DMS79 treated with DMSO at 0.1 percent for 48 hours (cell line): ENCODE results near the gene TBC1D4.
"Not testable (repeated sequence)": the region's sequence is repeated elsewhere in the genome, so short reads cannot be mapped to it uniquely, and the experiment has no call there.

Source experiments
- DNase-seq: peaks from one replicate; lab custom pipeline; 2025; lab: John Stamatoyannopoulos, UW

TBC1D4 gene

DNA sequence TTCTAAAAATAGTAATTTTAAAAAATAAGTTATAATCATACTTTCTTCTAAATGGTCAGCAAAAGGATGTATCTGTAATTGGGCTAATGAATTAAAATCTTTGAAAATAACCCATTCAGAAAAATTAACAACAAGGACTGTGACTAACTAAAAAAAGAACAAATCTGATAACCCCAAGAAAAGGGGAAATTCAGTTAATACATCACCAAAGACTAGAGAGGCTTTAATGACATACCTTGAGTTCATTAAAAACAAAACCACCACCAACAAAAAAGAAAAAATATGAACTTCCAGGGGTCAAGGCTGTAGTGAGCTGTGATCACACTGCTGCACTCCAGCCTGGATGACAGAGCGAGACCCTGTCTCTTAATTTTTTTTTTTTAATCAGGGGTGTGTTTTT, 121.8 kb downstream of the TBC1D4 start:
- no peak for DNase-seq

DNA sequence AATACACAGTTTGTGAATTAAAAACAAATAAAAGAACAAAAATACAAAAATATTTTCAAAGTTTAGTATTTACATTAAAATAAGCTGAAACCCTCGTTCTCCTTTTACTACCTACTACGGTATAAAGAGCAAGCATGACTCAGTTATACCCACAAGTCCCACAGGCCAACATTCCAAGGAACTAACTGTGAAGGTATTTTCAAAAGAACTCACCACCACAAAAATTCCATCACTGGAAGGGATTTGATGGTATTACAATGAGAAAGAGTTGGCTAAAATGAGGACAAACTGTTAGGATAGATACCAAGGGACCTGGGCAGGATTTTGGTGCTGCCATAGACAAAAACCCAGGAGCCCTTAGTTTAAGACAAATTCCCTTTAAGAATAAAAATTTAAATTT, 122.7 kb downstream of the TBC1D4 start:
- no peak for DNase-seq

DNA sequence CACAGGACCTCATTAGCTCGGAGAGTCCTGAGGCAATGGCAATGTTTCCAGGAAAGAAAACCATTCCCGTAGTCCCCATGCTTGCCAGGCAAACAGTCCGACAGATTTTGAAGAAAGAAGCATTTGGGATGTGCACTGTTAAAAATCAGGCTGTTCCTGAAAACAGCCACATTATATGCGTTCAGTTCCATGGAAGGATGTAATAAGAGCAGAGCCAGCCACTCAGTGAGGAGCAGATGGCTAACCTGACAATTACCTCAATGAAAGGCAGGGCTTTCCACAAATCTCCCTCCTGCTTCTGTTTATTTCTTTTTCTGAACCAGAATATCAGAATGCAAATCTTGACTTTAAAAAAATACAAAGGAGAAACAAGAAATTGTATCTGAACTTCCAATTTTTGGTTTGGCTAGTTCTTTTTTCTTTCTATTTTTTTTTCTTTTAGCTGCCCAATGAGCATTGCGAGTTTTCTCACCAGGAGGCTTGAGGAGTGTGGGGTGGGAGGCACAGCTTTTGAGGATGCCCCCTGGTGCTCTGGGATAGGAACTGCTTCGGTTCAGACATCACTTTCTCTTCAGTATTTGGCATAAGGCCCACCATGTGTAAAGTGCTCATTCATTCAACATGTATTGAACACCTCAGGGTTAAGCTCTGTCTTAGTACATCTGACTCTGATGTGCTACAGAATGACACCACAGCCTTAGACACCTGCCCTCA, 124.2 kb downstream of the TBC1D4 start:
- no peak for DNase-seq

DNA sequence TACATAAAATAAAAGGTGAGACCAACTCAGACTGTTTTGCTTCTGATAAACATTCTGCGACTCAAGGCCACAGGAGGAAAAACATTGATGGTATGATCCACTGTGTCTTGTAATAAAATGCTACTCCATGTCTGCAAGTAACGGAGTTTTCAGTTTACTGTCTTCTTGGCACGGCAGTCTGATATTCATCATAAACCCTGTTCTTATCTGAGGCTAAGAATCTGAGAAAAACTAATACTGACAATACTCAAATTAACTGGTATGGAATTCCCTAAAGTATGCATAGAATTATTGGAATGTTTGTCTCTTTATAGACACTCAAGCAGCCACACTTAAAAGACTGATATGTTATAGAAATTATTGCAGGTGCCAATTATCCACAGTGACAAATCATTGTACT, 125.5 kb downstream of the TBC1D4 start:
- no peak for DNase-seq

DNA sequence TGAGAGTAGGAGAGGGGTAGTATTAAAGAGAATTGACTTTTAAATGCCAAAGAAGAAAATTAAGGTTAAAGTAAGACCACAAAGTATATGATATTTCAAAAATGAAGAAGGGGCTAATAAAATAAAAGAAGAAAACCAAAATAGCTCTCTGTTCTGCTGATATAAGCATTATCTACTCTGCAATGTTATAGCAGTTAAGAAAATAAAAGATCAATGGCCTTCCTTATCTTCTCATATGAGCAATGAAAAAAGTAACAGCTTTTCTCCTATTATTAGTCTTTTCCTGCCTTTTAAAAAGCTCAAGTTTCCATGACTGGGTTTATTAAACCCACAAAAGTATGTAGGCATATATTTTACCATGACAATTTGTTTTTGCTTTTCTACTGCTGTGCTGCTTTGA, 126.4 kb downstream of the TBC1D4 start:
- no peak for DNase-seq

DNA sequence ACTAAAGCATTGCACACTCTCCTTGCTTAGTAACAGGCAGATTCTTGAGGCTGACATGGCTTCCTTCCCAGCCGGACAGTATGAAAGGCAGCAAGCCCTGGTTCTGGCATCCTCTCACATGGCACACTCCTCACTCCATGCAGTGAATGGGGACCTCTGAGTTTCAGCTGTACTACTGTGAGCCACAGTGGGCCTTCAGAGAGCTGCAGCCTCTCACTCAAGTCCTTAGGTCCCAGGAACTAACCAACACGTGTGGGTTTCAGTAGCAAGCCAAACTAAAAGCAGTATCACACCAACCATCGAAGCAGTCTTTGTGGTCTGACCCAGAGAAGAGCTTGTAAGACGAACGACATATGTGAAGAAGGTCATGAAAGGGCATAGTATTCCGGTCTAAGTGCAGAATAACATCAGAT, 128.2 kb downstream of the TBC1D4 start:
- no peak for DNase-seq

DNA sequence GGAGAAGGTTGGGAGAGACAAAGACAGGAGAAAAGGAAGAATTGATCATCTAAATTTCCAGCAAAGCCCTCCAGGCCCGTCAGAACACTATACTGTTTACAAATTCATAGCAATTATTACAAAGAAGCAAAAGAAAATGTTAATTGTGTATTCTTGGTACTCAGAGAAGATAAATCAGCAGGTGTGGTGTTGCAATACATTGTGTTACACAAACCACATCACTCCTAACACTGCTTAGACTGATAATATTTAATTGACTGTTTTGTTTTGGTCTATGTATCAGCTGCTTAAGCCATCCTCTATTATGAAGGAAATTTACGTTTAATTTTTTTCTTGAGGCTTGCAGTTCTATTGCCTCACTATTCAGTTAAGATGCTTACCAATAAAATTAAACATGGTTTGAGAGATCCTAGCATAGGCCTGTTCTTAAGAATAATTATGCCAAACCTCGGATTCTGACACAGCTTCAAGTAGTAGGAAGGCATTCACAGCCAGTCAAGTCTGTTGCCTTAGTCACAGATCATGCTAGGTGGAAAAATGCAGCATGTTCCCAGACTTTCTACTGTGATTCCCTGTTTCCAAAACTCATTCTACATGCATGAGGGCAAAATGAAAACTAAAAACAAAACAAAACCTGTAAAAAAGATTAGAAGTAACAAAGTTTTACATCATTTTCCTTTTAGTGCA, 129.2 kb downstream of the TBC1D4 start:
- no peak for DNase-seq

DNA sequence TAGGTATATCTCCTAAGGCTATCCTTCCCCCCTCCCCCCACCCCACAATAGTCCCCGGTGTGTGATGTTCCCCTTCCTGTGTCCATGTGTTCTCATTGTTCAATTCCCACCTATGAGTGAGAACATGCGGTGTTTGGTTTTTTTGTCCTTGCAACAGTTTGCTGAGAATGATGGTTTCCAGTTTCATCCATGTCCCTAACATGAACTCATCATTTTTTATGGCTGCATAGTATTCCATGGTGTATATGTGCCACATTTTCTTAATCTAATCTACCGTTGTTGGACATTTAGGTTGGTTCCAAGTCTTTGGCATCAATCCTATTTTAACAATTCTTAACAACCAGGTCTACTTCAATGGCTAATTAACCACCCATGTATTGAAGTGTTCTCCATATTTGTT, 130.4 kb downstream of the TBC1D4 start:
- DNase-seq = not testable (repeated sequence)

DNA sequence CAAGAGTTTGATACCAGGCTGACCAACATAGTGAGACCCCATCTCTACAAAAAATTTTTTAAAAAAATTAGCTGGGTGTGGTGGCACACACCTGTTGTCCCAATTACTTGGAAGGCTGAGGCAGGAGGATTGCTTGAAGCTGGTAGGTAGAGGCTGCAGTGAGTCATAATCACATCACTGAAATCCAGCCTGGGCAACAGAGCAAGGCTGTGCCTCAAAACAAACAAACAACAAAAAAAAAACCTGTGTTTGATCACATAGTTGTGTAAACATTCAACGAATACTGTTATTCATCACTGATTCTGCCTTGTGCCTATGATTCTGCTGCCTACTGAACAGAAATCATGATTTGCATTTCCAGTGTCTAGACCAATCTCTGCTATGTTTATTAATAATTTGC, 134.0 kb downstream of the TBC1D4 start:
- no peak for DNase-seq

DNA sequence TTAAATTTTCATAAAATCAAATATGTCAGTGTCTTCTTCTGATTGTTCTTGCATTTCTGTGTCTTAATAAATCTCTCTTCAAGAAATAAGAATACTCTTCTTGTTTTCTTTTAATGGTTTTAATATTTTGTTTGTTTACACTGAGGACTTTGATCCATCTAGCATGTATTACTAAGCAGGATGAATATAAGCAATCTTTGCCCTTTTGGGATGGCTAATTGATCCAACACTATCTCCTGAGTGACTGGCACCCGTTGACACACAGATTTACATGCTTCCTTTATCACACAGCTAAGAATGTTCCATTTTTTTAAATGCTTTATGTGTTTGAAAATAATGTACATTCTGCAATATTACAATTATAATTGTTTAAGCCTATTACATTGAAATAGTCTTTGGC, 134.5 kb downstream of the TBC1D4 start:
- no peak for DNase-seq

DNA sequence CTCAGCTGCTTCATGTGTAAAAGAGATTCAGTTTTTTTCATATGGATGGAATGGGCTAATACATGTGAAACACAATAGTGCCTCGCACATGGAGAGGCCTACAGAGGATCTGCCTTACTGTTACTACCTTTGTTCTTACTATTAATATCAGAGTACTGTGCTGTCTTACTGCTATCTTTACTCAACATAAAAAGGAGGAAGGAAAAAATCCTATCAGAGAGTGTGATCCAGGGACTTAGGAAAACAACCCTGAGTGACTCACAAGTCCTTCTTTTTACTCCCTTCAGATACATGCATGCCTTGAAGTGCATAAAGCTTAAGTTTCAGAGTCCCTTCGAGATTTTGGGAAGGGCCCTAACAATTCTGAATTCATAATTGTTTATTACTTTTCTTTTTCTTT, 136.8 kb downstream of the TBC1D4 start:
- DNase-seq = no peak

DNA sequence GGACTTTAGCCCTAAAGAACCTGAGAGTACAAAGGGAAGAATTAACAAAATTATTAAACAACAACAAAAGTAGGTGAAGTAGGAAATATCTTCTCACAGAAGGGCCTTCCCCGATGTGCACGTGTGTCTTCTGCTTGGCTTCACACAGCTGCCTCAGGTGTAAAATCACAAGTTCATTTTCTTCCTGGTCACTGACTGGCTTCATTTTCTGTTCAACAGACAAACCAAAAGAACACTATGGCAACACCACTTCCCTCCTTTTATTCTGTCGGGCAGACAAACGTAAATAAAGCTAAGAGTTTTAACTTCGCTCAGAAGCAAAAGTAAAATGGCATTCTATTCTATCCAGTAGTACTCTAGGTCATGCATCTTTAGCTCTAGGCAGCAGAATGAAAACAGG, 140.9 kb downstream of the TBC1D4 start:
- no peak for DNase-seq

DNA sequence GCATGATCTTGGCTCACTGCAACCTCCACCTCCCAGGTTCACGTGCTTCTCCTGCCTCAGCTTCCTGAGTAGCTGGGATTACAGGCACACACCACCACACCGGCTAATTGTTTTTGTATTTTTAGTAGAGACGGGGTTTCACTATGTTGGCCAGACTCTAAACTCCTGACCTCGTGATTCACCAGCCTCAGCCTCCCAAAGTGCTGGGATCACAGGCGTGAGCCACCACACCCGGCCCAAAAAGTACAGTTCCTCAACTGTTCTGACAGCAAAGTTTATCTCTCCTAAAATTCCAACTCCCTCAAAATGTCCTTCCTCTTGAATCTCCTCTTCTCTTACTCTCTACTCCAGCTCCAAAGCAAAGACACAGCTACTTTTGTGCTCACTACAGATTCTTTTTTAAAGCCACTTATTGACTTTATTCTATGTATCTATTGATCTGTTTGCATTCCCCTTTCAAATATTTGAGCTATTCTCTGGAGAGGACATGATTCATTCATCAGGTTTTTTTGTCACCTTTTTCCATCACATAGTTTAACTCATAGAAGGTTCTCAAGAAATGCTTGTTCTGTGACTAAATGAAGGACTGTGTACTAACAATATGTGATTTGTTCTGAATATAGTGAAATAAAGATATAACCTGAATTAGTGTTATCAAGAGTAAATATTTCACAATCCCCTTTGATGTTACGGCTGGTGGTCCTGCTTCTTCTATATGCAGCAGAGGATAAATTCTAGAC, 142.2 kb downstream of the TBC1D4 start:
- no peak for DNase-seq

DNA sequence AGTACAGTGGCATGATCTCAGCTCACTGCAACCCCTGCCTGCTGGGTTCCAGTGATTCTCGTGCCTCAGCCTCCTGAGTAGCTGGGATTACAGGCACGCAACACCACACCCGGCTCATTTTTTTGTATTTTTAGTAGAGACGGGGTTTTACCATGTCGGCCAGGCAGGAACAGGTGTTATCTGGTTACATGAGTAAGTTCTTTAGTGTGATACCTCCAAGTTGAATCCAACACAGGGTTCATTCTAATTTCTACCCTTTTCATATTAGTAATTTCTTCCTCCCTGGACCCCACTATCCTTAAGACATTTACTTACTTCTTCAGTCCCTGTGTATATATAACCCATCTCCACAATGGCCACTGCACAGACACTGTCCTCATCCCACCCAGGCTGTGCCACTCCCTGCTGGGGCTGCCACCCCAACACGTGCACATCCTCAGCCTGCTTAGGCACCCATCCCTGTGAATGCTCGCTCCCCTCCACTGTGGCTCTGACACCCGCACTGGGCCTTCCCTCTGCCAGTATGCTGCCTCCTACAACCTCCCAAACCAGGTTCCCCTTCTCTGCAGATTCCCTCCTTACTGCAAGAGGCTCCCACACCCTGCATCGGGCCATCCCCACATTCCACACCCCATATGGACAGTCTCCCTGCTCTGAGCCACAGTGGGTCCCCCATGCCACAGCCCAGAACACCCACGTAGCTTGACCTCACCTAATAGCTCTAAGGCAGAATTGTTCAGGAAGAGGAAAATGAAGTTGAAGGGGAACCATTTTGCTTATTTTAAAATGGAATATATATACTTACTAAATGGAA, 147.1 kb downstream of the TBC1D4 start:
- DNase-seq = no peak

DNA sequence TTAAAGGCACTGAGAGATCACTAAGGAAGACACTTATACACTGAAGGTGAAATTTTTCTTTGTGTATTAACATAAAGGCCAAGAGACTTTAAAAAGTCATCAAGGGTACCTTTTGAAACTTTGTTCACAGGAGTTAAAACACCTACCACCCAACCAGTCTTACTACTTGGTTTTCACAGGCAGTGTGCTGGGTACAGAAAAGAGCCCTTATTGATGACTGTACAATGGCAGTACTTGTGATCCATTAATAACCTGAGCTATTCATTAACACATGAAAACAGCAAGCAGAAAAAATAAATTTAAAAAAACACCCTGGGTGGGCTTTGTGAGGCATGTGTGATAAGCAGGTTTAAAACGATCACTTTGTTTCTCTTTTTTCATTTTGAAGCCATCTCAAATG, 148.9 kb downstream of the TBC1D4 start:
- no peak for DNase-seq

DNA sequence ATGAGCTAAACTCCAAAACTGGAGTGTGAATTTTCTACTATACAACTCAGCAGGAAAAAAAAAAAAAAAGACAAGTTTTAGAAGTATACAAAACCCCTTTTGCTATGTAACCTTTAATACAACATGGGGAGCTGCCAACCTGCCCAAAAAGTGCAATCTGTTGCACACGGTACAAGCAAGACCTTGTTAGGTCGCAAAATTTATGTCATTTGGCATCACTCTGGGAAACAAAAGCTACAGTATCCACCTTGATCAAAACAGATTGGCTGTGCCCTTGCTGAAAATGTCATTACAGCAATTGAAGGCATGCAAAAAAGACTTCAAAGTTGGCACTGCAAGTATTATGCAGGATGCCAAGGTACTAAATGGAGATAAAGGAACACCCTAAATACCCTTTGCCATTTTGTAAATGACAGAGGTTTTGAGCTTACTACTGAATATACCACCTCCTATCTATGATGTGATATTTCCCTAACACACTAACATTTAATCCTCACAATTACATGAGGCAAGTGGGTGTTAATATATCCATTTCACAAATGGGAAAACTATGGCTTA, 150.1 kb downstream of the TBC1D4 start:
- no peak for DNase-seq

DNA sequence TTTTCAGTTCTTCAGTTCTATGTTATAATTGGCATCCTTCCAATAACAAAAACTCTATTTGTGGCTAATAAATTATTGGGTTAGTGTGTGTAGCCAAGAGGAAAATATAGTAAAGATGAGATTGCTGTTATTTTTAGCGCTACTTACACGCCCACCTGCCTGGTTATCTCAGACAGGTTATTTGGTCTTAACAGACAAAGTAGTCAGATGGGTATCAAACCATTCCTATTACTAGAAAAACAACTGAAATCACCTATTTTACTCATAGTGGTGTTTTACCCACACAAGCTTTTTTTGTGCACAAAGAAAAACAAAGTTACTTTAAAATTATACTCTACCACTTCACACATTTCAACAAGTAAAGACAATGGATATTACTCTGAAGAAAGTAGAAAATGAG, 151.2 kb downstream of the TBC1D4 start:
- DNase-seq = no peak

DNA sequence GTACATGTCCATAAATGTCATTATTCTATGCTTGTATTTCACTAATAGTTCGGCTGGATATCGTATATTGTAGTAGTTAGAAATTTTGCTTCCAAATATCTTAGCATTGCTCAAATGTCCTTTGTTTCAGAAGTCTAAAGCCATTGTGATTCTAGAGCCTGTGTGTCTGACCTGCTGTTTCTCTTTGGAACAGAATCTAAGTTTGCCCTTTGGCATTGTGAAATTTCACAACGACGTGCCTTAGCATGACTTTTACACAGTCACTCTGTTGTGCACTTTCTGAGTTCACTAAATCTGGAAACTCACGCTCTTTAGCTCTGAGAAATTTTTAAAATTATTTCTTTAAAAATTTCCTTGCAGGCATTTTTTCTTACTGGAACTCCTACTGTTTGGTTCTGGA, 152.2 kb downstream of the TBC1D4 start:
- no peak for DNase-seq

DNA sequence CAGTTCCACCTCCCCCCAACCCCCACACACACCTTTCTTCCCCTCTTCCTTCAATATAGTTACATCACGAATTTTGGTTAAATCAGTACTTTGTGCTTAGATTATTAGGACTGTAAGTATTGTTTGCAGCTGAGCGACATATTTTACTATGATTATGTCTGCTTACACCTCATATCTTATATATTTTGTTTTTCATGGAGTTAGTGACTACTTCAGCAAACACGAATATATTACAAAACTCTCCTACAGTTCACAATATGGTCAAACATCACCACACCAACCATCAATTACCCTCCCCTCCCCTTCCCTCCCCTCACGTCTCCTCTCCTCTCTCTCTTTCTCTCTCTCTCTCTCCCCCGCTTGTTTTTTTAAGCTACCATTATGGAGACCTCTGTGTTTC, 152.9 kb downstream of the TBC1D4 start:
- no peak for DNase-seq

DNA sequence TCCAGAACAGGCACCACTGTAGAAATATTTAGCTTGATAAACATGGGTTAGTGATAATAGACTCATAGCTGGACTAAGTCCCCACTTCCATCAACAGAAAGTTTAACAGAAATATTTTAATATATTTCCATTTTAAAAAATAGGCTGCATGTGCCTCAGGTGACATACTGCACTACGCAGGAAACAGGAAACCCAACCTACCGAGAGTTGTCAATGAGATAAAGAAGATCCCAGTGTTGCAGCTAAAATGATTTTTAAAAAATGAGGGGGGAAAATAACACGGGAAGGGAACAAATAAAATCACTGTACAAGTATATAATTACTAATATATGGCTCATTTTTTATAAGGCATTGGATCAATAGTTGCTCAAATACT, 154.8 kb downstream of the TBC1D4 start:
- no peak for DNase-seq

DNA sequence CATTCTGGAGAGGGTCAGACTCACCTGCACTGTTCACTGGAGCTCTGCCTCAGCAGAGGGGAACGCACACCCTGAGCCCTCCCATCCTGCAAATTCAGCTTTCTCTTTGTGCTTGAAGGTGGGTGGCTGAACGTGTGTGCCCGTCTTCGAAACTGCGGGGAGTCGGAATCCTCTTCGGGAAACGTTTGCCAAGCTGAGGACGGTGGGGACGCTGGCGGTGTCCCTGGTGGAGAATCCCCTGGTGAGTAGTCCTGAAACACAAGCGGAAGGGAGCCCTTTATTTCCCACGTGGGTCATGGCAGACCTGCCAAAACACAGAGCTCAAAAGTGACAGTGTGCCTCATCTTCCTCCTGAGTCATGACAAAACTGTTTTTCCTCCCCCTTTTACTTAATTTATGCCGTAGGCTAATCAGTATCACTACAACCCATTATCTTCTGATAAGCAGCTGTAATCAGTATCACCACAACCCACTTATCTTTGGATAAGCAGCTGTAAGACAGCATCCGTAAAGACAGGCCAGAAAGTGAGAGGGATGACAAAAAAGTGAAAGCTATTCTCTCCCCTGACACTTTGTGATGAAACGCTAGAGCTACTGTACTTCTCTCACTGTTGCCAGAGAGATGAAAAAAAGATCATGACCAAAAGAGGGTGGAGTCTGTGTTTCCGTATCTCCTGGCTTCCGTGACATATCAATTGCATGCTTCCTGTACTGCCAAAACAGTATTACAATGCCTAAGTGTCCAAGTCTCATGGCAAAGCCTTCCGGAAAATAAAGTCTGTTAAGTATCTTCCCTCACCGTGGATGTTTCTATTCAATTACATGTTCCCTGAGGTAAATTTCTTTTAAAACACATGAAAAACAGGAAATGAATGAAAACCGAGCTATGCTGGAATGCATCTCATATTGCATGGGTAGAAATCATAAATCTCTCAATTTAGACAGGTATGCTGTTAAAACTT, 155.5 kb downstream of the TBC1D4 start:
- no peak for DNase-seq
